Measurements from ENCODE around the gene GRID1.
"Not testable (repeated sequence)": the region's sequence is repeated elsewhere in the genome, so short reads cannot be mapped to it uniquely, and the experiment has no call there.

The GRID1 gene

GRCh38 chr10:86108696-86109095, 257.9 kb downstream of the GRID1 start:
- no peak for TF ChIP-seq CTCF (IDR thresholded peaks at IDR 0.05; ENCODE audit: extremely low read depth, insufficient read depth, missing control alignments)
- DNase-seq (ENCODE audit: low spot score), result no peak
- in situ Hi-C loops (cut with MboI; ENCODE audit: low pct_unique_long_range_greater_than_20kb, low sequenced_read_pairs, unreplicated experiment), result no loop called here

- DNase-seq (ENCODE audit: low spot score); in situ Hi-C loops (cut with MboI; ENCODE audit: low pct_unique_long_range_greater_than_20kb, low sequenced_read_pairs, unreplicated experiment): not testable (repeated sequence)
Measured at GRCh38 chr10:86107611-86108310, 258.8 kb downstream of the GRID1 start.

- in situ Hi-C loops (cut with MboI; ENCODE audit: low pct_unique_long_range_greater_than_20kb, low sequenced_read_pairs, unreplicated experiment), result no loop called here
- no peak for TF ChIP-seq CTCF (IDR thresholded peaks at IDR 0.05; ENCODE audit: extremely low read depth, insufficient read depth, missing control alignments)
- DNase-seq (ENCODE audit: low spot score), result no peak
Measured at GRCh38 chr10:86107131-86107530, 259.5 kb downstream of the GRID1 start.

- in situ Hi-C loops (cut with MboI; ENCODE audit: low pct_unique_long_range_greater_than_20kb, low sequenced_read_pairs, unreplicated experiment), result no loop called here
Measured at GRCh38 chr10:86106616-86107015, 260.0 kb downstream of the GRID1 start.

GRCh38 chr10:86105640-86106039, 261.0 kb downstream of the GRID1 start:
- in situ Hi-C loops (cut with MboI; ENCODE audit: low pct_unique_long_range_greater_than_20kb, low sequenced_read_pairs, unreplicated experiment), result no loop called here
- TF ChIP-seq CTCF (IDR thresholded peaks at IDR 0.05; ENCODE audit: extremely low read depth, insufficient read depth, missing control alignments), result no peak
- no peak for DNase-seq (ENCODE audit: low spot score)

More at GRCh38 chr10:86106616-86107015, 260.0 kb downstream of the GRID1 start:
- TF ChIP-seq CTCF (IDR thresholded peaks at IDR 0.05; ENCODE audit: extremely low read depth, insufficient read depth, missing control alignments), result no peak
- no peak for DNase-seq (ENCODE audit: low spot score)

- in situ Hi-C loops (cut with MboI; ENCODE audit: low pct_unique_long_range_greater_than_20kb, low sequenced_read_pairs, unreplicated experiment), result no loop called here
- TF ChIP-seq CTCF (IDR thresholded peaks at IDR 0.05; ENCODE audit: extremely low read depth, insufficient read depth, missing control alignments), result no peak
- no peak for DNase-seq (ENCODE audit: low spot score)
Measured at GRCh38 chr10:86105181-86105580, 261.4 kb downstream of the GRID1 start.

- DNase-seq (ENCODE audit: low spot score), result no peak
- in situ Hi-C loops (cut with MboI; ENCODE audit: low pct_unique_long_range_greater_than_20kb, low sequenced_read_pairs, unreplicated experiment), result no loop called here
- TF ChIP-seq CTCF (IDR thresholded peaks at IDR 0.05; ENCODE audit: extremely low read depth, insufficient read depth, missing control alignments), result no peak
Measured at GRCh38 chr10:86104611-86105145, 261.9 kb downstream of the GRID1 start.
